Mammary epithelial cell (primary cell): ENCODE data around the gene FOXI3.

Source experiments
- CTCF ChIP-seq, 2 donors: IDR thresholded peaks in 1 of 2; conservative IDR thresholded peaks in 1 of 2; 2 replicates each; pipeline ENCODE4 v1.5.1; 2011 to 2012; ENCODE audit warnings: inconsistent platforms in 2 of 2, low read length in 2 of 2, mild to moderate bottlenecking in 2 of 2, control low read depth in 1 of 2, low read depth in 1 of 2; ENCODE audit not compliant: insufficient read depth in 1 of 2; ENCODE audit errors: extremely low read depth in 1 of 2
- EZH2 ChIP-seq: IDR thresholded peaks from 2 replicates; pipeline ENCODE4 v1.6.1; 2012; ENCODE audit warnings: low read length, inconsistent platforms, borderline replicate concordance

GRCh38 chr2:88450925-88451810, 1.3 kb downstream of the FOXI3 start:
- TF ChIP-seq CTCF (conservative IDR thresholded peaks at IDR 0.05 in 1 of 2, IDR thresholded peaks at IDR 0.05 in 1 of 2; ENCODE audit: extremely low read depth in 1 of 2, insufficient read depth in 1 of 2, low read depth in 1 of 2, low read length in 2 of 2) (no peak), EZH2 (no peak)
